NT2/D1 (cell line): ENCODE data around the gene ALDOB.

Experiments
- SUZ12 ChIP-seq: IDR thresholded peaks from 2 replicates; pipeline ENCODE4 v1.6.1; 2011; ENCODE audit not compliant: insufficient read length, insufficient read depth; ENCODE audit errors: extremely low read depth
- YY1 ChIP-seq: IDR thresholded peaks from 2 replicates; pipeline ENCODE4 v1.6.1; 2011; ENCODE audit not compliant: insufficient read length, insufficient read depth
- ZNF274 ChIP-seq: IDR thresholded peaks from 2 replicates; pipeline ENCODE4 v1.6.1; 2011; ENCODE audit warnings: mild to moderate bottlenecking, low read depth, low read length

DNA sequence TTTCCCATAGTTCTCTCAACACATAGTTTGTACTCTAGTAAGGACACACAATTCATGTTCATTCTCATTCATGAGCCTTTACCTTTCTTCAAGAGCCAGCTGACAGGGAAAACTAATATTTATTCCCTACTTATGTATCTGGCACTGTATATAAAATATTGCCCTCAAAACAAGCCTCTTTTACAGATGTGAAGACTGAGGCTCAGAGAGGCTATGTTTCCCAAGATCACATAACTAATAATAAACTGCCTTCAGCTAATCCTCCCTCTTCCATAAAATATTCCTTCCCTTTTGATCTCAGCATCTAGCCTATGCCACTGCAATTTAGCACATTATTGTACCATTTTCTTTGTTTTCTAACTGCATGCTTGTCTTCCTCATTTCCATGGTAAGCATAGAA is 18.2 kb downstream of the ALDOB start:
- TF ChIP-seq YY1, result no peak
- TF ChIP-seq ZNF274, result no peak
- no peak for TF ChIP-seq SUZ12
